Stimulated activated CD8-positive, alpha-beta memory T cell treated with anti-CD3 and anti-CD28 coated beads, Interleukin-7, amount 100 ng/mL, for 4 hours (primary cell): ENCODE results near the gene ZNF618.

Experiments
- DNase-seq, 2 donors: peaks; one replicate each; pipeline ENCODE4 v3.0.0-alpha.2; 2020; ENCODE audit warnings: low read depth in 2 of 2

Gene ZNF618

DNA sequence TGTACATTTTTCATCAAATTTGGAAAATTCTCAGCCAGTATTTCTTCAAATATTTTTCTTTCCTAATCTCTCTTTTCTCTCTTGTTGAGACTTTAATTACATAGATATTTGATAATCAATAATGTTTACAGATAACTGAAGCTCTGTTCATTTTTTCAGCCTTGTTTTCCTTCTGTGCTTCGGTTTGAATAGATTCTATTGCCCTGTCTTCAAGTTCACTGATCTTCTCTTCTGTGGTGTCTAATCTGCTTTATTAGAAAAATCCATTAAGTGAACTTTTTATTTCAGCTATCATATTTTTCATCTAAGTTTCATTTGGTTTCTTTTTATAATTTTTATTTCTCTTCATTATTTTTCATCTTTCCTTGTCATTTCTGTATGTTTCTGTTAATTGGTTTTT lies 147.9 kb downstream of the ZNF618 start:
- no peak for DNase-seq

- DNase-seq: no peak
Observed at GRCh38 chr9:114025196-114025753, 149.2 kb downstream of the ZNF618 start.

GRCh38 chr9:114025760-114026159 lies 149.7 kb downstream of the ZNF618 start:
- no peak for DNase-seq

- DNase-seq: no peak
Observed at GRCh38 chr9:114026335-114026734, 150.2 kb downstream of the ZNF618 start.

- no peak for DNase-seq
Observed at GRCh38 chr9:114027159-114027862, 151.2 kb downstream of the ZNF618 start.

- DNase-seq: no peak
Observed at GRCh38 chr9:114027863-114028465, 151.9 kb downstream of the ZNF618 start.

- no peak for DNase-seq
Observed at GRCh38 chr9:114028646-114029045, 152.5 kb downstream of the ZNF618 start.

DNA sequence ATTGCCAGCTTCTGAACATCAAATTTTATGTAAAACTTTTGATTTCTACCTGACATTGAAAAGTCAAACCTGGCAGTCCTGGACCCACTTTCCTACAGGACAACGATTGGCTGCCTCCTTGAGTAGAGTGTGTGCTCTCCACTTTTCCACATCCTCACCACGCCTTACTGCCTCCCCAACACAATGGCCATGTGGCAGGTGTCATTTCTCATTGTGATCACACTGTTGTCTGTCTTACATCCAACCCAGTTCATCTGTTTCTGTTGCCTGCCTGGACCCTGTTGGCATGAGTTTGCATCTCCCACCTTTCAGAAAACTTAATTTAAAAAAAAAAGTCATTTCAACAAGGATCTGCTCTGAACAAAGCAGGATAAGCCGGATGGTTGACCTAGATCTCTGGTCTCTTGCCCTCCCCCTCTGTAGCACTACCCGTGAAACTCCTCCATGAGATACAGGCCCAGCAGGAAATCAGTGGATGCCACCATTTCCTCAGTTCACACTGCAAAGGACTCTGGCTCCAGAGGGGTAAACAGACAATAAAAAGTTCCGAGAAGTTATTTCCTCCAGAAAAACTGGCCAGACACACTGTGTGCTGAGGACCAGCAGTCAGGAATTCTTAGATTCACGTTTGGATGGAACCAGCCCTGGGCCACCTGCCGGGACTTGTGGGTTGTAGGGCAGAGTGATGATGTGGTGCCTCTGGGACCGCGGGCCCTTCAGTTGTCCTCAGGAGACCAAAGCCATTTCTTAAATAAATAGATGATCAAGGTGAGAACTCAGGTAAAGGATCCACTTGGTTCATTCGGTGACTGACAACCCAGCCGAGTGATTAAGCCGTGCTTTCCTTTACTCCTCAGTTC lies 153.4 kb downstream of the ZNF618 start:
- DNase-seq: no peak

- no peak for DNase-seq
Observed at GRCh38 chr9:114030364-114030763, 154.3 kb downstream of the ZNF618 start.

DNA sequence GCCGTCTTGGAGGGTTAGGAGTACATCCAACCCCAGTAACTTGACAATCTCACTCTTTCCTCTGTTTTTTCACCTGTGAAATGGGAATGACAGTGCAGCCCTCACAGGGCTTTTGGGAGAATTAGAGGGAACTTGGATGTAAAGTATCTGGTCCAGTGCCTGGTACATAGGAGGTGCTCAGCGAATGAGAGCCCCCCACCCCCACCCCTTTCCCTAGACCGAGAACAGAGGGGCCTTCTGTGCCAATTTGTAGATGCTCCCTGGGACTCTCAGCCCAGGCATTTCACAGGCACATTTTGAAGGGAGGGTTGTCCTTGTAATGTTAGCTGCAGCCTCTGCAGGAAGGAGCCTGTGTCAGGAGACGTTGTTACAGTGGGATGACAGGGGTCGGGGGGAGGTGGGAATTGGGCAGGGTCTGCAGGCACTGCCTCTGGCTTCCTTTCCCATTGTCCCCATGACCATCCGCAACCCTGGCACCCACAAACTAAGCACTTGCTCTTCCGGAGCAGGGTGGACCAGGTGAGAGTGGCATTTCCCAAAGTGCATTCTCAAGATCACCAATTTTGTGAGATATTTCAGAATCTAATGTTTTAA lies 155.0 kb downstream of the ZNF618 start:
- DNase-seq: no peak

GRCh38 chr9:114031948-114032840 lies 156.1 kb downstream of the ZNF618 start:
- DNase-seq: no peak

DNA sequence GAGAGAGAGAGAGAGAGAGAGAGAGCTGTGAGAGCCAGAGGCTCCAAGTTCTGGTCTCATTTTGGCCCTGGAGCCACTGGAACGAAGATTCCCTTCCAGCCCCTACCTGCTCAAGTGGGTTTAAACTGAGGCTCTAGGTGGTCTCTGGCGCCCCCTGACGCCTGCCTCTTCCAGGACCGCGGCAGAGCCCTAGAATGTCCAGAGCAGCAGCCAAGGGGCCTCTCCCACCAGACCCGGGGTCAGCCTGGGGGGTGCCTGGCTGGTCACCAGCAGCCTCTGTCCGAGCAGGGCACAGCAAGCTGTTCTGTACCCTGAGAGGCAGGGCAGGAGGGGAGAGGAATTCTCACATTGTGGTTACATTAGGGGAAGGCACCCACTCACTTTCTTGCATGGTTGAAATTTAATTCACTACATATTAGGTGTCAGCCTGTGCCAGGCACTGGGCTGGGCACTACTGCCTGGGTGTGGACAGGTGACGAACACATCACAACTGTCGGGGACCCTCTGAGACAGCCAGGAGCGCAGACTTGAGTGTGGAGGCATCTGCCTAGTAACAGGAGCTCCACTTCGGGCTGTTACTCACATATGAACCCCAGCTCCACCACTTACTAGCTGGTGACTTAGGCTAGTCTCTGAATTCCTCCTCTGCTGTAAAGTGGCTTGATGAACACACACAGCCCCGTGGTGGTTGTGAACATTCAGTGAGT lies 157.4 kb downstream of the ZNF618 start:
- no peak for DNase-seq

- no peak for DNase-seq
Observed at GRCh38 chr9:114034196-114034595, 158.1 kb downstream of the ZNF618 start.

- no peak for DNase-seq
Observed at GRCh38 chr9:114034661-114035062, 158.6 kb downstream of the ZNF618 start.

DNA sequence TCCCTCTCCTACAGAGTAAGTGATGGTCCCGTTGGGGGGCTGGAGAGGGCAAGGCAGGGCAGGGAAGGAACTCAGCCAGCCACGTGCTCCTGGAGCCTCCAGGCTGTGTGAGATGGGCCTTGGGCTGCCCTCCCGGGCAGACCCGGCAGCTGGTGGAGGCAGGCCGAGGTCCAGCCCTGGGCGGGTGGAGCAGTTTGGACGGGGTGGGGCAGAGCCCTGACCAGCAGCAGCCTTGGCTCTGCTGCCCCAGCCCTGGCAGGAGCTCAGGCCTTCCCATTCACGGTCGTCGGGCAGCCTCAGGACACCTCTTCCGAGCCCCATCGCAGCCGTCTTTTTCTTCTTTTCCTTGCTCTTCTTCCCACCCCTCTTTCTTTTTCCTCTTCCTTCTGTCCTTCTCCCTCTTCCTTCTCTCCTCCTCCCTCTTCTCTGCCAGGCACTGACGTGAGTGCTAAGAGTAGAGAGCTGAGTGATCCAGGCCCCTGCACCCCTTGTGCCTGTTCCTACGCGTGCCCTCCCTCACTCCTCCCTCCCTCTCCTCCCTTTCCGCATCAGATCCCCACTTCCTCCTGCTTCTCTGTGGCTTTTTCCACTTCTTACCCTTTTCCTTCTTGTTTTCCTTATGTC lies 159.2 kb downstream of the ZNF618 start:
- DNase-seq: no peak

DNA sequence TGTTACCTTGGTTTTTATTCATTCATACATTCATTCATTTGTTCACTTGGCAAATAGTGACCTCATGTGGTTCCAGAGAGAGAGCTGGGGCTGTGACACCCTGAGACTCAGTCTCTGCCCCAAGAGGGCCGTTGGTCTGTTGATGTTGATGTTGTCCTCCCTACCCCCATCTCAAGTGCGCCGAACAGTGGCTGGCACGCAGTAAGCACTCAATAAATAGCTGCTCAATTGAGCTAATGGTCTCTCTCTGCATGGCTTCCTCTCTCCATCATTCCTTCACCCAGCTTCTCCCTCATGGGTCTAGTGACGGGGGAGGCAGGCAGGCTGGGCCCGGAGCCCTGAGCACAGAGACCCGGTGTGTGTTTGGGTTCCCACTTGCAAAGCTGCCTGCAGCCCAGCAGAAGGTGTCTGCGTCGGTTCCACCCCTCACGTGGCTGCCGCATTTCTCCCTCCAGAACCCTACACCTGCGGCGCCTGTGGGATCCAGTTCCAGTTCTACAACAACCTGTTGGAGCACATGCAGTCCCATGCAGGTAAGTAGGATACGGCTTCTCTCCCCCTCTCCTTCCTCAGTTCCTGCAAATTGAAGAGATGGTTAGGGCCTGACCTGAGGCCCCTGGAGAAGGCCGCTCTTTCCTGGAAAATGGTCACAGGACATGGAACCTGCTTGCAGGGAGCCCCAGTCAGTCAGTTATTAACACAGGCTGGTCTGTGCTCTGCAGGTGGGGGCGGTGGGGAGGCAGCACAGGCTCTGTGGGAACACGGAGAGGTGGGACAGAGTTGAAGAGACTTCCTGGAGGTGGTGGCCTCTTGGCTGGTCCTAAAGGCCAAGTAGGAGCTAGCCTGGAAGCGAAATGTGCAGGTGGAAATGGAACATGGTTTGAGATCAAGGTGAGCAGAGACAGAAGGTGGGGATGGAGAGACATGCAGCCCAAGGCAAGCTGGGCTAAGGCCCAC lies 160.0 kb downstream of the ZNF618 start:
- no peak for DNase-seq

DNA sequence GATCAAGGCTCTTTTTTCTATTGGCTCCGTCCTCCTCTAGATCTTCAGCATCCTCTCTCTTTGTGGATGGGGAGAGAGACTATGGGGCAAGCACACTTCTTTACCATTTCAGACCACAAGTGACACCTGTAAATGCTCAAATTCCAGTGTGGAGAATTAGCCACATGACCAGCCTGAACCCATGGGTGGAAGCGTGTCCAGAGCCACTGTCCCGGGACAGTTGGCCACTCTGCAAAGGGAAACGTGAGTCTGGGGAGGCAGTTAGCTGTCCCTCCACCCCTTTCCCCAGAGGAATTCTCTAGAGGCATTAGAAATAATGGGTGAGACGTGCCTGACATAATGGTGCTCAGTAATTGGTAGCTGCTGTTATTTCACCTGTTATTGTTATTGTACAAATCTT lies 161.1 kb downstream of the ZNF618 start:
- no peak for DNase-seq

- DNase-seq: no peak
Observed at GRCh38 chr9:114037961-114038723, 162.0 kb downstream of the ZNF618 start.
